ENCODE results near the gene HIRA.

Gene HIRA, protein sequence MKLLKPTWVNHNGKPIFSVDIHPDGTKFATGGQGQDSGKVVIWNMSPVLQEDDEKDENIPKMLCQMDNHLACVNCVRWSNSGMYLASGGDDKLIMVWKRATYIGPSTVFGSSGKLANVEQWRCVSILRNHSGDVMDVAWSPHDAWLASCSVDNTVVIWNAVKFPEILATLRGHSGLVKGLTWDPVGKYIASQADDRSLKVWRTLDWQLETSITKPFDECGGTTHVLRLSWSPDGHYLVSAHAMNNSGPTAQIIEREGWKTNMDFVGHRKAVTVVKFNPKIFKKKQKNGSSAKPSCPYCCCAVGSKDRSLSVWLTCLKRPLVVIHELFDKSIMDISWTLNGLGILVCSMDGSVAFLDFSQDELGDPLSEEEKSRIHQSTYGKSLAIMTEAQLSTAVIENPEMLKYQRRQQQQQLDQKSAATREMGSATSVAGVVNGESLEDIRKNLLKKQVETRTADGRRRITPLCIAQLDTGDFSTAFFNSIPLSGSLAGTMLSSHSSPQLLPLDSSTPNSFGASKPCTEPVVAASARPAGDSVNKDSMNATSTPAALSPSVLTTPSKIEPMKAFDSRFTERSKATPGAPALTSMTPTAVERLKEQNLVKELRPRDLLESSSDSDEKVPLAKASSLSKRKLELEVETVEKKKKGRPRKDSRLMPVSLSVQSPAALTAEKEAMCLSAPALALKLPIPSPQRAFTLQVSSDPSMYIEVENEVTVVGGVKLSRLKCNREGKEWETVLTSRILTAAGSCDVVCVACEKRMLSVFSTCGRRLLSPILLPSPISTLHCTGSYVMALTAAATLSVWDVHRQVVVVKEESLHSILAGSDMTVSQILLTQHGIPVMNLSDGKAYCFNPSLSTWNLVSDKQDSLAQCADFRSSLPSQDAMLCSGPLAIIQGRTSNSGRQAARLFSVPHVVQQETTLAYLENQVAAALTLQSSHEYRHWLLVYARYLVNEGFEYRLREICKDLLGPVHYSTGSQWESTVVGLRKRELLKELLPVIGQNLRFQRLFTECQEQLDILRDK

DNA sequence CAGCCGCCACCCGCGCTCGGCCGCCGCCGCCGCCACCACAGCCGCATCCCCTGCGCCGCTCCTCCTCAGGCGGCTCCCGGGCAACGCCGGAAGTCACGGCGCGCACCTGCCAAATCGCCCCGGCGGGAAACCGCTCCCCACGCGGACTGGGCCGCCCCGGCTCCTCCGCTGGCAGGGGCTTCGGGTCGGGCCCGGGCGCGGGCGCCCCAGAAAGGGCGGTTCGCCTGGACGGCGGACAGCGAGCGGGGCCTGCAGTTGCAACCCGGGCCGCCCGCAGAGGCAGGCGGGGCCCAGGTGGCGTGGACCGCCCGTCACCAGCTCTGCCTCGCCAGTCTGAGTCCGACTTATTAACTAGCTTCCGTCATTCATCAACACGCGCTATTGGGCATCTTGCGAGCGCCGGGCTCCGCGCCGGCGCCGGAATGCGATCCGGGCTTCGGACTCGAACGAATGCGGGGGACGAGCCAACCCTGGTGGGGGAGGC lies at the start of gene HIRA:
HIRA (minus strand) TSS at position 85 of the 484 bp plus-strand sequence. CDS start 257 bp downstream, outside the sequence.
- DNase-seq = peak; percentile 85

DNA sequence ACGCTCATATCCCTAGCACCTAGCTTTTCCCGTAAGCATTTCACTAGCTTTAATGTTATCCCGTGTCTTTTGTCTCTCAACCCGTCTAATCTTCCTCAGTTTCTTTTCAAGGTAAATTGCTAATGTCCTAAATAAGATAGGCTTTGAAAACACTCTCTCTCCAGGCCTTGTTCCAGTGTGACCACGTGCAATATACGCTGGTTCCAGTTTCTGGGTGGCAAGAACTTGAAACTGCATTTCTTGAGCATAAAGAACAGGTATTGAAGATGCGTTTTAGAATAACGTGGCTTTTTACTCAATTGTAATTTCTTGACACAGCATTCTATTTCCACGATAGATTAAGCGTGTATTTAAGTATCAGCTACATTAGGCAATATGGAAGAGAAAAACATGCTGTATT lies 49.3 kb upstream of the HIRA start:
- DNase-seq = no peak

DNA sequence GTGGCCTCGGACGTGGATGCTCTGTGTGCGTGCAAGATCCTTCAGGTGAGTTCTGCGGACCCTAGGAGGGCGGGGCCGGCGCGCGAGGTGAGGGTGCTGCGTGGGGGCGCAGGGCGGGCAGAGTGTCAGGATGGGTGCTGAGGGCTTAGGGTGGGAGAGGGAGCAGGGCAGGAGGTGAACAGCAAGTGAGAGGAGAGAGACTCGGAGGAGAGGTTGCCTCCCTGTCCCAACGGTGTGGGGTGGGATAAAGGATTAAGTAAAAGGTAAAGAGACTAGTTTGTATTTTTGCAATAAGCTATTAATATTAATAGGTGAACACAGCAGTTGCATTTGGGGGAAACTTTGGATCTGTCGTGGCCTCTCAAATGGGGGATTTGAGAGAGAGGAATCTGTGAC lies 48.6 kb upstream of the HIRA start:
- DNase-seq = no peak

DNA sequence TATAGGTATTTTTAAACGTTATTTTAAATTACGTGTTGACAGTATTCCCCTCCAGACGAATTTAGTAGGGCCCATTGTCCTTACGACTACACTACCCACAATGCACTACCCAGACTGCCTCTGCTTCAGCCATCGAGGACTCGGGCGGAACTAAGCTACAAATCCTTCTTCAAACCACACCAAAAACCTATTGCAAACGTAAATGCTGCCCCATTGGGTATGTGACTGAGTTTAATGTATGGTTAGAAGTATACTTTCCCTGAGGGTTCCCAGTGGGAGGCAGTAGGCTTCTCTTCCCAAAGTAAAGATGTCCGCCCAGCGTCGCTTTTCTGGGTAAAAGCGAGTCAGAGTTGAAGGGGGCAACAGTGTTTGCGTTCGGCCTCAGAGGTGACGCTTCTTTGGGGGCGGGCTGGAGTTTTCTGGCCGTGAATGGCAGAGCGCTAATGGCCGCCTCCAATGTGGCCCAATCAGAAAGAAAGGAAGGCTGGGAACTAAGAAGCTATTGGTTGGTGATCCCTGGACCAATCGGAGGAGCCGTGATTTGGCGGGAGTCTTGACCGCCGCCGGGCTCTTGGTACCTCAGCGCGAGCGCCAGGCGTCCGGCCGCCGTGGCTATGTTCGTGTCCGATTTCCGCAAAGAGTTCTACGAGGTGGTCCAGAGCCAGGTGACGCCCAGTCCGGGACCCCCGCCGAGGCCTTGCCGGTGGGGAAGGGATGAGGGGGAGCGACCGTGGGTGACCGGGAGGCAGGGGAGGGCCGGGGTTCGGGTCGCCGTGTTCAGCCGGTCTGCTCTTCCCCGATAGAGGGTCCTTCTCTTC lies 48.0 kb upstream of the HIRA start, which contains the start of gene CDC45:
CDC45 (plus strand) TSS at position 566 of the 818 bp plus-strand sequence; CDS start at position 615, 49 bp downstream.
- DNase-seq = peak; percentile 90

DNA sequence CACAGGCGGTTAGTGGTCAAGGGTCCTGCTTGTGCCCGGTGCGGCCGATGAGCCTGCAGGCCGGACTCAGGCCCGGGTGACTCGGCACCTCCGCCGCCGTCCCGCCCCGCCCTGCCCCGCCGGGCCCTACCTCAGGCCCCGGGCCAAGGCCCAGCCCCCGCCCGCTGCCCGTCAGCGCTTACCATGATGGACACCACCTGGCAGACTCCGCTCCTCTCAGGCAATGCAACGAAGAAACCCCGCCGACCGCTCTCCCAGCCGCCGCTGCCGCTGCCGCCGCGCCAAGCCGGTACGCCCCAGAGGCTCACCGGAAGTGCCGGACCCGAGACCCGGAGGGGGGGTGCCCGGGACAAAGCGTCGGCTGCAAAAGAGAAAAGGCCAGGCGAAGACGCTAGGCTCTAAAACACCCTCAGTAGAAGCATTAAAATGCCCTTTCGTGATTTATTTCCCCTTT lies 47.4 kb upstream of the HIRA start, which contains the start of gene UFD1:
UFD1 (minus strand) TSS at position 293 of the 454 bp plus-strand sequence; CDS start at position 185, 108 bp downstream.
- DNase-seq = peak; percentile 74

DNA sequence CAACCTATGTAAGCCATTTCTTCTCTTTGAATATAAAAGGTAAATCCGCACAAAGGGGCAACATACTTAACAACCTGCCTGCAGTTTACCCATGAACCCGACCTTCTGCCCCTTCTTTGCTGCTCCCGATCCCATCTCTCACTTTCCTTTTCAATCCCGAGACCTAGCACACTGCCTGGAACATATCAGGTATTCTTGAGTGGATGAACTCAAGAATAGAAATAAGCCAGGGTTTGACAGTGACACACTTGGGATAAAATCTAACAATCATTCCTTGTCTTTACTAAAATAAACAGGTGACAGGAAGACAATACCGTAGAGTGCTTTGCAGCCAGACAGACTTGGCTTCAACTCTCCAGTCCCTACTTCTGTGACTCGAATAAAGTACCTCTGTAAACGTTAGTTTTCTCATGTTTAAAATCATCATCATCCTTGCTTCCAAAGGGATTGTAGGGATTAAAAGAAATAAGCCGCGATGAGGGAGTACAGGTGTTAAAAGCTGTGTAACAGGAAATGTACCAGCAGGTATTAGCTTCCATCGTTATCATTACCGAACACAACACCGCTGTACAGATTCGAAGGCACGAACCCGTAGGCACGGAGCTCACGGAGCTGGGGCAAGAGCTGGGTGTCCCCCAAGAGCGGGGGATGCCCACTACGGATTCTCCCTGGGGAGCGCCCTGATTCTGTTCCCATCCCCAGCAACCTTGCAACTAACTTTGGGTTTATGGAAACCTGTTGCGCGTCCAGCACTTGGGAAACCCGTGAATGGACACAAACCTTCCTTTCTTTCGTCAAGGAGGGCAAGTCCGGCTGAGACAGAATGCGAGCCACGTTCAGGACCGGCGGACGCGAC lies 46.7 kb upstream of the HIRA start:
- DNase-seq = no peak

DNA sequence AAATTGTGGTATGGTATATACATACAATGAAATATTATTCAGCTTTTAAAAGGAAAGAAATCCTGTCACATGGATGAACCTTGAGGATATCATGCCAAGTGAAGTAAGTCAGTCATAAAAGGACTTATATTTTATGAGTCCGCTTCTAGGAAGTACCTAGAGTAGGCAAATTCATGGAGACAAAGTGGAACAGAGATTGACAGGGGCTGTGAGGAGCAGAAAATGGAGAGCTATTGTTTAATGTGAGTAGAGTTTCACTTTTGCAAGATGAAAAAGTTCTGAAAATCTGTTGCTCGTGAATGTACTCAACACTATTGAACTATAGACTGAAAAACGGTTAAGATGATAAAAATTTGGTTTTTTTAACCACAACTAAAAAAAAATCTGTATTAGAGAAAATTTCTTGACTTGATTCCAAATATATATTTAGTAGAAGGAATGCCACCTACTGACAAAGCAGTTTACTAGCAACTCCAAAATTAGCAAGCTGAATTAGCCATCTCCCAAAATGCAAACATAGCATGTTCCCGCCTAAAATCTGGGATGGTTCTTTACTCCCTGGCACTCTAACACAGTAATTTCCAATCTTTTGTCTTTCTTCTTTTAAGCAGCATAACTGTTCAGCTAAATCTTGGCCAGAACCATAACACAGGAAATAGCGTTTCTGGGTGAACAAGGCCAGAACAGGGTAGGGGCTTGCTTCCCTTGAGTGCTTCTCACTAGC lies 46.0 kb upstream of the HIRA start:
- no peak for DNase-seq

DNA sequence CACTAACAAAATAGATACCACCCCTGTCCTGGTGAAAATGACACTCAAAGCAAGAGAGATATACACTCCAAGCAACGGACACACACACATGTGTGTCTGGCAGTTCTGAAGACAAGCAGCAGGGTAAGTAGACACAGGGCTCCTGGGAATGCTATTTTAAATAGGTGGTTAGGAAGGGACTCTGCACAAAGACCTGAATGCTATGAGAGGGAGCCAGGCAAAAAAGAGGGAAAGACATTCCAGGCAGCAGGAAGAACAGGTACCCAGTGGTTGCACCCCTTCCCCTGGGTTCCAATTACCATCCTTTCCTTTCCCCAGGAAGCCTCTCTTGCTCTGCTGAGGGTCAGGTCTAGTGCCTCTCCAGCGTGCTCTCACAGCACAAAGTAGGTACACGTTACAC lies 44.5 kb upstream of the HIRA start:
- no peak for DNase-seq

DNA sequence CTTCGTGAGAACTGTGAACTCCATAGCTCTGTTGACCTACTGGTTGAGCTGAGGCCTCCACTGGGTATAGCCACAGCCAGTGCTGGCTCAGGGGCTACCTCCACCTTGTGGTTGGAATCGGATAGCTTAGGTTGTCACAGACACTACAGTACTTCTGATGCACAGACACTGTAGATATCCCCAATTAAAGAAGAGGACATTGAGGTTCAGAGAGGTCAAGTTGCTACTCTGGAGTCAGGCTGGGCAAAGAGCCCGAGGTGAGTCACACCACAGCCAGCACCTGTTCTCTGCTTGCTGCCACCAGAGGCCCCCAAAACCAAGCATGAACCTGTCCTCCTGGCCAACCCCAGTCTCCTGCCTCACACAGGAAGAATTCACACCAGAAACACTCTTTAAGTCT lies 42.0 kb upstream of the HIRA start:
- no peak for DNase-seq

DNA sequence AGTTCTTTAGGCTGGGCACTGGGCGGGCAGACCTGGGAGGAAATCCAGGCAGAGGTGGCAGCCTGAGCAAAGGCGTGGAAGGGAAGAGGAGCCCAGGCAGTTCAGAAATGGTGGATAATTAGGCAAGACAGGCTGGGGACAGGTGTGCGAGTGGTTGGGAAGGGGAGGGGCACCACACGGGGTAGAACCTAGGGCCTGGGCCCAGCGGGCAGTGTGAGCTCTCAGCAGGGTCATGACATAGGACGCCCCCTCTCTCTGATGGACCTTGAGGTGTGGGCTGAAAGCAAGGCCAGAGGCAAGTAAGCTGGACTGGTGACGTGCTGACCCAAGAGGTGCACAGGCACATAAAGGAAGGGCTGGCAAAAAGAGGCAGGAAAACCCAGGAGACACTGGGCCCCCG lies 40.7 kb upstream of the HIRA start:
- no peak for DNase-seq

DNA sequence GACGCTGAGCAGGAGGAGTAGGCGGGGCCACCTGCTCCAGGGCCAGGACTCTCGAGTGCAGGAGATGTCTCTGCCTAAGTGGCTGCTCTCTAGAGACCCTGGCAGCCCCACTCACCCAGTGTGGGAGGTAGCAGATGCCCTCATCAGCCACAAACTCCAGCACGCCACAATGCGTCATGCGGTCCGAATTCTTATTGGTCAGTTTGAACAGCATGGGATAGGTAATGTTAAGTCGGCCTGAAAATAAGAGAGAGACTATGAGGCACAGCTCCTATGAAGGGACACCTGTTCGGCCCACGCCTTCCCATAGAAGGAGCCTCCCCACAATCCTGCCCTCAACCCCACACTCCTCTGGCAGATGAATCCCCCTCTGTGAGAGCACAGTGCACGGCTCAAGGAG lies 40.0 kb upstream of the HIRA start:
- DNase-seq = no peak

DNA sequence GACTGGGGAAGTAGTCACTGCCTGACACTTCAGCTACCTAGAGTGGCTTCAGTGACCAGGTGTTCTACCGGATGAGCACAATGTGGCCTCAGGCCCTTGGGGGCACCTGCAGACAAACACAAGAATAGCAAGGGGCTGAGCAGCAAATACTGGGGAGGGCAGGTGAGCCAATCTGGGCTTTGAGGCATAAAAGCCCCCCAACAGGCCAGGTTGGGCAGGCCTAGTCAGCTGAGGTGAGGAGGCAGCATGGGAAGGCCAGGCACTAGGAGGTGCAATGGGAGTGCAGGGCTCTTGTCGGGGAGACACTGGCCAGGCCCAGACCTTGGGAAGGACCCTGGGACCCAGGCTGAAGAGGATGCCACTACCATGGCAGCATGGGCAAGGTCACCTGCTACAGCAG lies 38.5 kb upstream of the HIRA start:
- no peak for DNase-seq

DNA sequence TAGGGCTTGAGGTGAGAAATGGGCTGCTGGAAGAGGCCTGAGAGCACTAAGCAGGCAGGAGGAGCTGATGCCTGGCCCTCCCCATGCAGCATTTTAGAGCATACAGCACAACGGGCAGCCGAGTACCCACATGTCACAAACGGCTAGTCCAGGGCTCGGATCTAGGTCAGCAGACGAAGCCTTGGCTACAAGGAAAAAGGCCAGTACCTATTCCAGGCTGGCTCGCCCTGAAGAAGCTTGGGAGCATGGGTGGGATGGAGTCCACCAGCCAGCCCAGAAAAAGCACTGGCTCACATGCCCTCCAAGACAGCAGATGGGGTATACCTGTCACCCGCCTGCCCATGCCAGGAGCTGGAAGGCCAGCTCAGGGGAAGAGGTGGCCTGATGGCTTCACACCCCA lies 37.9 kb upstream of the HIRA start:
- no peak for DNase-seq

DNA sequence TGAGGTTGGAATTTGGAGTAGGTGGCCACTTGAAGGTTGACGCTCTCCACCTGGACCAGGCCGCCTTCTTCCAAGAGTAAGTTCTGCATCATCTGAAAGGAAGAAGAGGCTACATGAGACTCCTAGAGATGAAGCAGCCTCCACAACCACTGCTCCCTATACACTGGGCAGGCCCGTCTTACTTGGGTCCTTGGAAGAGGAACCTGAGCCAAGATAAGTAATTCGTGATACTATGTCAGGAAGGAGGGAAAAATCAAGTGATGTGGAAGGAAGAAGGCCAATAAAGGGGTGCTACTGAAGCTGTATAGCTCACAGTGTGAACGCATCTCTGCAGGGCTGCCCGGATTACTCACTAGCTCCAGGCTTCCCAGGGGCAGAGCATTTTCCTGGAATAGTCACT lies 36.4 kb upstream of the HIRA start:
- DNase-seq = no peak

DNA sequence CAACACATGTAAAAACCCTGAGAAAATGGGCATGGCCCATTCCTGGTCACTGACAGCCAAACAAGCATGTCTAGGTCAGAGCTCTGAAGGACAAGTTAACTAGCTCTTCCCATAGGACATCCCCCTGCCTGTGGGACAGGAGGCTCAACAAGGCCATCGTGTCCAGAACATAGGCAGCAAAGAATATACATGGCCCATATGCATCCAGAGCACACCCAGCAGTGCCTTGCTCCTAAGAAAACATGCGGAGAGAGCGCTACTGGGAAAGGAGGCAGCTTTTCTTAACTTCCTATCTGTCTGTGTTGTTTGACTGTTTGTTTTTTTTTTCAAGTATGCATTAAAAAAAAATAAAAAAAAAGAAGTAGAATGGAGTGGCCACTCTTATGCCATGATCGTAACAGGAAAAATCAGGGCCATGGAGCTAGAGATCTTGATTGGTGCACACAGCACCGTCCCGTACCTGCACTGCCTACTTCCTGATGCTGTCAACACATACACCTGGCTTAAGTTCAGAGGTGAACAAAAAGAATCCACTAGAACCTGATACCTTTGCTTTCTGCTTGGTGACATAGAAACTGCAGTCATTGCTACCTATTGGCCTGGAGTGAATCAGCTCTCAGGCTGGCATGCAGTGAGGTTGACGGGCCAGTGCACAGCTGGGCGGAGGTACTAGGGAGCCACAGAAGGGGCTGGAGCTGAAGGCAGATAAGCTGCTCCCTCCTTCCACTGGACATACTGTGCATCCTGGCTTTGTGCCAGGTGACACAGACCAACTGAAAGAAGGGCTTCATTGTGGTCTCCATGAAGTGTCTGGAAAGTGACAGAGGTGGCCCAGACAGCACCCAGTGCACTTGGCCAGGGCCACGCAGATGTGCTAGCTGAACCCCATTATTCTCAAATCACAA lies 35.6 kb upstream of the HIRA start:
- DNase-seq = no peak

DNA sequence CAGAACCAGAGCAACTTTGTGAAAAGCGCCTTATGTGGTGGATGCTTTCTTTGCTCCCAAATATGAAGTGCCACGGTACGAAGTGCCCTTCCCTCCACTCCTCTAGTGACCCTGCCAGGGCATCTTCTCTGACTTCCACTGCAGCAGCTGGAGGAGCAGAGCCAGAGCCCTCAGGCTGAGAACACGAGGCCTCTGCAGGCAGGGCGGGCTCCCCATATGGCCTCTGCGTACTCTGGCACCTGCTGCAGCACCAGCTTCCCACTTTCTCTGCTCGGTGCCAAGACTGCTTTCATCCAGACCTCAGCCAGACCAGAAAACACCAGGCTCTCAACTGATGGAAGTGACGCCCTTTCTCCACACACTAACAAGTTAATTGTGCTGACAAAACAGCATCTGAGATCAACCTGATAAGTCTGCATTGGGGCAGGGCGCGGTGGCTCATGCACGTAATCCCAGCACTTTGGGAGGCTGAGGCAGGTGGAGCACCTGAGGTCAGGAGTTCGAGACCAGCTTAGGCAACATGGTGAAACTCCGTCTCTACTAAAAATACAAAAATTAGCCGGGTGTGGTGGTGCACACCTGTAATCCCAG lies 34.7 kb upstream of the HIRA start:
- DNase-seq = no peak

DNA sequence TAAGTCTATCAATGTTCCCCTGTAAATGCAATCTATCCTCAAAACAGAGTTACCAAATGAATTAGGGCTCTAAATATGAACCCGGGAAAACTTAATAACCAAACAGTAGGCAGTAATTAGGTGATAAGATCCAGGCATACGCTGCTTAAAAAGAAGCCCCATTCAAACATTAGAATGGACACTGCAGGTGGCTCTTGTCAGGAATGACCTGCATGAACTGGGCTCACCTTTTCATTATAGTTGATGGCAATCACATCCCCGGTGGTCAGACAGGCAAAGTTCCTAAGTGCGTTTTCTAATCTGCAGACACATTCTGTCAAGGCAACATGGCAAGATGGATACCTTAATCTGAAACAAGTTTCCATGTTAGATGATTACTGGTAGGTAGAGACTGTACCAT lies 33.4 kb upstream of the HIRA start:
- no peak for DNase-seq

DNA sequence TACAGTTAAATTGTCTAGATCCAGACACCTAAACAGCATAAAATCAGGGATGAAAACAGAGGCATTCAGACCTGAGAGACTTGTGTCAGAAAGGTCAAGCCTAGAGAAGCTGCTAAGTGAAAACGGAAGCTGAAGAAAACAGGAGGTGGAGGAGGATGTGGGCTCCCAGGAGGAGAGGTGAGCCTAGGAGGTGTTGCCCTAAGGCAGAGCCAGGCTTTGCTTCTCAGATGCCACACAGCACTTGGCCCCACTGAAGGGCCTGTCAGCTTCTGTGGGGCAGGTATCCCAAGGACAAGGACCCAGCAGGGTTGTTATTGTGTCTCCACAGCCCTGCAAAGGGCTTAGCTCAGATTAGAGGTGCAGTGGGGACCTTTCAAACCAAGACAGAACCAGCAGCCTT lies 33.0 kb upstream of the HIRA start:
- no peak for DNase-seq
